Effector CD8-positive, alpha-beta T cell (primary cell): Measurements from ENCODE around the gene ACAP1.

Source experiments
- DNase-seq: peaks from one replicate; lab custom pipeline; 2025; lab: John Stamatoyannopoulos, UW
- total RNA-seq, 4 experiments: gene quantifications; one replicate each; lab custom pipeline; 2026; lab: John Stamatoyannopoulos, UW

Gene ACAP1
- total RNA-seq, result 174 to 502 (median 326) reads per million in 4 experiments

DNA sequence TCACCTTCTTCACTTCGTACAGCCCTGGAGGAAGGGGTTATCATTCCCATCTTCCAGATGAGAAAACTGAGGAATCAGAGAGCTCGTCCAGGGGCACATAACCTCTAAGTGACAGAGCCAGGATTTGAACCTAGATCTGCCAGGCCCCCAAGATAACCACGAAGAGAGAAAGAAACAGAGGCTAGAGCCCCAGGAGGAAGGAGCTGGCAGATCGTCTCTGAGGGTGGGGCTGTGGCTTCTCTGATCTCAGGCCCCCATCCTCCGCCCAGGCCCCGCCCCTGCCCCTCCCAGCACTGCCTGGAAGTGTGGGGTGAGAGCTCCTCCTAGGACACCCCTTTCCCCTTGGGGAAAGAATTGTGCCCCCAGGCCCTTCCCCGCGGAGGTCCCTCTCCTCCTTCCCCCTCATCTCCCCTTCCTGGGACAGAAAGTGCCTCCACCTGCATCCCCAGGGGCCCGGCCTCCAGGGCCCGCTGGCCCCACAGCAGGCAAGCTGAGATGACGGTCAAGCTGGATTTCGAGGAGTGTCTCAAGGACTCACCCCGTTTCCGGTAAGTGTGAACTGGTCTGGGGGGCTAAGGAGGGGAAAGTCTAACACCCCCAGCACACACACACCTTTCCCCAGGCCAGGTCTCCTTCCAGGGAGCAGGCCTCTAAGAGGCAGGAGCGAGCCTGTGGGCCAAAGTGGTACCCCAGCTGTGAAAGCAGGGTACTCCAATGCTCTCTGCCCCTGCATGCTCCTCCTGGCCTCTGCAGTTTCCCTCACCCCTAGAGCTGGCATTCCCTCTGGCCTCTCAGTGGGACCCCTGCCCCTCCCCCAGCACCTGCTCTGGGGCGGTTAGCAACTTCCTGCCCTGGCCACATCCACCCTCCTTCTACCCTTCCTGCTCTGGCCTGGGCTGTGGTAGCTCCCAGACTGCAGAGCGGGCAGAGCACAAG, at the start of gene ACAP1:
TSS of gene ACAP1 (plus strand) at position 290 of the 936 bp plus-strand sequence. CDS start at position 496, 206 bp downstream.
- DNase-seq, result peak; percentile 76

DNA sequence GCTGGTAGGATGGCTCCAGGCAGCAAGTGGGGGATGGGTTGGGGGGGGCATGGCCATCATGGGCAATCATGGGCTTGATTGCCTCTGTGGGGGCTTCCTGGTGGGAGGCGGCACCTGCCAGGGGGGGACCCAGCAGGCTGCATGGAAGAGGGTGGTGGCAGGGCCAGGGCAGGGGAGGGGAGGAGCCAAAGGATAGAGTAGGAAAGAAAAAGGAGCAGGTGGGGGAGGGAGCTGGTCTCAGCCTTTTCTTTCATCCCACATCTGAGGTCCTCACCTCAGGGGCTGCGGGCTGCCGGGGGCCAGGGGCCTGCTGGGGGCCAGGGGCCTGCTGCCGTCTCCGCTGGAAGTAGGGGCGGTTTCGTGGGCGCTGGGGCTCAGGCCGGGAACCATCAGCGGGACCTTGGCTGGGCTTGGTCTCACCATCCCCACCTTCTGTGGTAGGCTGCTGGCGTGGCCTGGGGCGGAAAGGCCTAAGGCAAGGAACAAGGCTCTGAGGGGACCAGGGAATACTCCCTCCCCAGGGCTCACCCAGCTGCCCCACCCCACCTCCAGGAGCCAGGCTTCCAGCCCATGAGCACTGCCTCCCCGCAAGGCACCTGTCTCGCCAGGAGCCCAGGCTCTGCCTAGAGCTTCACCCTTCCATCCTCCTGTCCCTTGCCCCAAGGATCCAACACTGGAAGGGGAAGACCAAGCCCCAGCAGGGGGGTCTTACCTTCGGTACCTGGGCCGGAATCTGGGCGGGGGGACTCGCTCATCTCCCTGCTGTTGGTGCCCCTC, 46.9 kb upstream of the ACAP1 start:
- DNase-seq, result no peak

- no peak for DNase-seq
Measured at GRCh38 chr17:7290166-7290565, 46.2 kb upstream of the ACAP1 start.

GRCh38 chr17:7290685-7291084, 45.6 kb upstream of the ACAP1 start:
- no peak for DNase-seq

DNA sequence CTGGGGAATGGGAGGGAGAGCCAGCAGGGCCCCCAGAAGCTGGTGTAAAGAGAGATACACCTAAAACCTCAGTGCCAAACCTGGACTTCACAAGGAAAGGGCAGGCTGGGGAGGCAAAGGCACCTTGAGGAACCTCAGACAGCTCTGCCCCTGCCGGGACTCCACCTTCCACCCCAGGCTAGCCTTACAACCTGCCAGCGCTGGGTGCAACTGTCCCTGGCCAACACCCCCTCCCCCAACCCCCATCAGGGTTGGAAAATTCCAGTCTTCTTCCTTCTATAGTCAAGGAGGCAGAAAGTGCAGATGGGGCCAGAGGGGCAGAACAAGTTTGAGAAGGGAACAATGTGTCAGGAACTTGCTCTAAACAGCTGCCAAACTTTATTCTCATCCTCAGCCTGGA, 44.1 kb upstream of the ACAP1 start:
- no peak for DNase-seq

GRCh38 chr17:7292729-7293128, 43.6 kb upstream of the ACAP1 start:
- DNase-seq, result no peak

- no peak for DNase-seq
Measured at GRCh38 chr17:7293159-7293558, 43.2 kb upstream of the ACAP1 start.

DNA sequence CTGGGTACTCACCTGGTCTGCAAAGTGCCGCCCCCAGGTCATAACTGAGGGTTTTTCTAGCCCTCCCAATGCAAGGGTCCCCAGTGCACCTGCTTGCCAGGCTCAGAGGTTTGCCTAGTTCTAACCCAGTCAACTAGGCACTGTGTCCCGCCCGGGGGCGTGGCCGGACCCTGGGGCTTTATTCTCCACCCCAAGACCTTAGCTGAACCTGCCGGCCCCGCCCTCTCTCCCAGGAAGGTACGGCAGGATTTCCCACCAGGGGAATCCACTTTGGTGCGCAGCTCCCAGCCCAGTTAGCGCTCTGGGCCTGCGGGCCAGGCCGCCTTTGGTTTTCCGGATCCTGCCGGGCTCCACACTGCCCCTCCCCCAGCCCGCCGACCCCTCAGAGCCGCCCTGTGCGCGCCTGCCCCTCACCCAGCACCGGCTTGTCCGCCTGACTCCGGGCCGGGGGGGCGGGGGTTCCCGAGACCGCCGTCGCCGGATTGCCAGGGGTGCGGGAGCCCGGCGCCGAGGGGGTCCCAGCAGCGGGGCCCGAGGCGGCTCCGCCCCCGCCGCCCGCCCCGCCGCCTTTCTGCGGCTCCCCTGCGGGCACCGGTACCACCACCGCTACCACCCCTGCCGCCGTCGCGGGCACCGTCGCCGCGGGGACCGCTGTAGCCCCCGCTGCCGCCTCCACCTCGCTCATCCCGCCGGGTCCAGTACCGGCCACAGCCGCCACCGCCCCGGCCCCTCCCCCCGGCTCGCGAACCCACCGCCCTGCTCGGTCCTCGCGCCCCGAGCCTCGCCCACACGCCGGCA, 42.3 kb upstream of the ACAP1 start:
- peak; percentile 22 for DNase-seq

DNA sequence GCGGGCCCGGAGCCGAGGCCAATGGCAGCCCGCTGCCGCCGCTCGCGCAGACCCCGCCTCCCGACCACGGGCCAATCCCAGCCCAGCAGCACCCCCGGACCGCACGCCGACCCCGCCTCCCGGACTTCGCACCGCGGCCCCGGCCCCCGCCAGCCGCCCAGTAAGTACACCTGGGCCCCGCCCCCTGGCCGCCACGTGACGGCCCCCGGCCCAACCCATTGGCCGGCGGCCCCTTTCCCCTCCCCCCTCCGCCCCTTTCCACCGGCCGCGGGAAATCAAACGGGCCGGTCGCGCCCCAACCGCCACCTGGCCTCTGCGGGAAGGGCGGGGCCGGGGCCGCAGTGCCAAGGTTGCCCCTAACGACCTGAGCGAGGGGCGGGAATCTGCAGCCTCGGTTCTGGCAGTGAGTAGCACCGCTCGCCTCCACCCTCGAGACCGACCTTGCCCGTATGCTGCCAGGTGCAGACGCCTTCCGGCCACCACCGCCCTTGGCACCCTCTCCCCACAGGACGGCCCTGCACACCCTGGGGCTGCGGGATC, 41.6 kb upstream of the ACAP1 start, which contains the start of gene YBX2:
TSS of gene YBX2 (minus strand) at position 26 of the 540 bp plus-strand sequence. CDS start 139 bp downstream, outside the sequence.
- DNase-seq, result peak; percentile 52

DNA sequence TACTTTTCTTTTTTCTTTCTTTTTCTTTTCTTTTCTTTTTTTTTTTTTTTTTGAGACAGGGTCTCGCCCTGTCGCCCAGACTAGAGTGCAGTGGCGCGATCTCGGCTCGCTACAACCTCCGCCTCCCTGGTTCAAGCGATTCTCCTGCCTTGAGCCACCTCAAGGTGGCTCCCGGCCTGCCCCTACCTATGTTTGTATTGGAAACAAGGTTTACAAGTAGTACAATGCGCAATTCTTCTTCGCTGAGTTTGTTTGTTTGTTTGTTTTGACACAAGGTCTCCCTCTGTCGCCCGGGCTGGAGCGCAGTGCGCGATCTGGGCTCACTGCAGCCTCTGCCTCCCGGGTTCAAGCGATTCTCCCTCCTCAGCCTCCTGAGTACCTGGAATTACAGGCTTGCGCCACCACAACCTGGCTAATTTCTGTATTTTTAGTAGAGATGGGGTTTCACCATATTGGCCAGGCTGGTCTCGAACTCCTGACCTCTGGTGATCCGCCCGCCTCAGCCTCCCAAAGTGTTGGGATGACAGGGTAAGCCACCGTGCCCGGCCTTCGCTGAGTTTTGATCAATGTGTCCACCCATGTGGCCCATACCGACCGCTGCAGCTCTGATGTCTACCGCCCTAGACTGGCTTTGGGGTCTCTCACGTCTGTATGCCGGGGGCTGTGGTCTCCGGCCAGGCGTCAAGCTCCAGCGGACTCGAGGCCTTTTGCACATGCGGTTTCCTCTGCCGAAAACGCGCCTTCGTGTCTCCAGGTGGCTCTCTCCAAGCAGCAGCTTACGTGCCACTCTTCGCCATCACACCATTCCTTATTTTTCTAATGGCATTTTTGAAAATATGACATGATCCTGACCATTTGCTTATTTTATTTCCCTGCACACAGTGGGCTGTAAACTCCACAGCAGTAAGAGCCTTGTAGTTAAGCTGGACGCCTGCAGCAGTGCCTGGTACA, 40.8 kb upstream of the ACAP1 start:
- DNase-seq, result no peak

- DNase-seq, result peak; percentile 38
Measured at GRCh38 chr17:7296189-7296861, 40.0 kb upstream of the ACAP1 start.

- no peak for DNase-seq
Measured at GRCh38 chr17:7304179-7304578, 32.1 kb upstream of the ACAP1 start.

- peak; percentile 100 for DNase-seq
Measured at GRCh38 chr17:7306911-7307685, 29.2 kb upstream of the ACAP1 start, which contains the start of gene EIF5A. TSS of gene EIF5A (plus strand) at chr17:7307628. CDS start at chr17:7309636, 2,008 bp downstream.

GRCh38 chr17:7307686-7308624, 28.4 kb upstream of the ACAP1 start:
- peak; percentile 54 for DNase-seq

DNA sequence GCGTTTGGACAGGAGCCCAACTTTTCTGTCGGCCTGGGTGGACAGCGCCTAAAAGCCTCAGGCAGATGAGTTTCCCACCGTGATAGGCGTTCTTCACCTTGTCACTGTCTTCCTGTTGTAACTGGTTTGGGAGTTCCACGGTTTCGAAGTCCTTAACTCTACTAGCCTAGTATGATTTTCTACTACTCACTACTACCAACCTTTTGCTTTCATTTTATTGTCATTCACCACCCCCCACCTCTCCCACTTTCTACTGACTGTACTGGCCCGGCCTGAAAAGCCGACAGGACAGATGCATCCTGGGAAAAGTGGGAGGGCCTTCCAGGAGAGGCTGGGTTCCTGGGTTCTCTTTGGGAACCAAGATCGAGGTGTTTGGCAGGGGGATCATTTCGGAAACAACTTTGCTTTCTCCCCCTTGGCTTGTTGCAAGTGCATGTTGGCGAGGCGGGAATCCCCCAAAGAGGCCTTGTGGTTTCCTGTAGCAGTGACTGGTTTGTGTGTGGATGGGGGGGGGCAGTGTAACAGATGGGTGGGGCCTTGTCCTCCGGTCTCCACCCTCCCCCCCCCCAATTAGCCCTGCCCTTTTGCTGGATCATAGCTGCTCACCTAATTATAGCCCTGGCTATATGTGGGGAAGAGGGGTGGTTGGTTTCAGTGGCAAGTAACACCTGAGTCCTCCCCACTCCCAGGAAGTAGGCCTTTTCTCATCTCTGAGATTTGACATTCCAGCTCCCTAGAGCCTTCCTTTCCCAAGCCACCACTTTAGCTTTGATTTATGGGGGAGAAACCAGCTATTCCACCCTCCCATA, 27.5 kb upstream of the ACAP1 start:
- peak; percentile 79 for DNase-seq

- DNase-seq, result no peak
Measured at GRCh38 chr17:7309628-7310027, 26.7 kb upstream of the ACAP1 start.
